Stimulated activated CD4-positive, alpha-beta T cell treated with anti-CD3 and anti-CD28 coated beads, TNF-alpha, amount 100 ng/mL, for 1 hour (primary cell): Measurements from ENCODE around the gene ST6GALNAC1.

Experiments
- DNase-seq, 3 donors: peaks; one replicate each; pipeline ENCODE4 v3.0.0-alpha.2; 2020; ENCODE audit warnings: low read depth in 3 of 3, low spot score in 1 of 3

The ST6GALNAC1 gene

GRCh38 chr17:76643553-76644148 is at the start of gene ST6GALNAC1:
TSS of gene ST6GALNAC1 (minus strand) at chr17:76643757. CDS start at chr17:76643638, 119 bp downstream.
- DNase-seq, result peak in 1 of 3 donors; percentile 6

- DNase-seq, result no peak
These were observed 48.0 kb upstream of the ST6GALNAC1 start for GRCh38 chr17:76691379-76692191.

- DNase-seq, result no peak
These were observed 47.2 kb upstream of the ST6GALNAC1 start for GRCh38 chr17:76690596-76691280.

GRCh38 chr17:76689859-76690258 is 46.3 kb upstream of the ST6GALNAC1 start:
- no peak for DNase-seq

GRCh38 chr17:76688165-76688622 is 44.6 kb upstream of the ST6GALNAC1 start:
- no peak for DNase-seq

- DNase-seq, result no peak
These were observed 44.0 kb upstream of the ST6GALNAC1 start for GRCh38 chr17:76687298-76688164.

GRCh38 chr17:76686538-76687297 is 43.2 kb upstream of the ST6GALNAC1 start:
- no peak for DNase-seq

GRCh38 chr17:76685846-76686245 is 42.3 kb upstream of the ST6GALNAC1 start:
- no peak for DNase-seq

- no peak for DNase-seq
These were observed 41.8 kb upstream of the ST6GALNAC1 start for GRCh38 chr17:76685366-76685765.

- DNase-seq, result no peak
These were observed 41.2 kb upstream of the ST6GALNAC1 start for GRCh38 chr17:76684756-76685155.

- no peak for DNase-seq
These were observed 40.6 kb upstream of the ST6GALNAC1 start for GRCh38 chr17:76683921-76684745.

- DNase-seq, result no peak
These were observed 39.6 kb upstream of the ST6GALNAC1 start for GRCh38 chr17:76683011-76683755.

- no peak for DNase-seq
These were observed 38.7 kb upstream of the ST6GALNAC1 start for GRCh38 chr17:76682296-76682695.

- DNase-seq, result peak; percentile 24 to 42 (median 39)
These were observed 37.9 kb upstream of the ST6GALNAC1 start for GRCh38 chr17:76681222-76682137.

GRCh38 chr17:76679239-76679638 is 35.7 kb upstream of the ST6GALNAC1 start:
- DNase-seq, result no peak

- DNase-seq, result no peak
These were observed 34.8 kb upstream of the ST6GALNAC1 start for GRCh38 chr17:76678330-76678729.

GRCh38 chr17:76677406-76677805 is 33.8 kb upstream of the ST6GALNAC1 start:
- no peak for DNase-seq

GRCh38 chr17:76676629-76677028 is 33.1 kb upstream of the ST6GALNAC1 start:
- no peak for DNase-seq
